ENCODE results near the gene STK11.
A peak's percentile ranks its signal among the peaks of the same experiment; 100 is the strongest.

STK11 gene

DNA sequence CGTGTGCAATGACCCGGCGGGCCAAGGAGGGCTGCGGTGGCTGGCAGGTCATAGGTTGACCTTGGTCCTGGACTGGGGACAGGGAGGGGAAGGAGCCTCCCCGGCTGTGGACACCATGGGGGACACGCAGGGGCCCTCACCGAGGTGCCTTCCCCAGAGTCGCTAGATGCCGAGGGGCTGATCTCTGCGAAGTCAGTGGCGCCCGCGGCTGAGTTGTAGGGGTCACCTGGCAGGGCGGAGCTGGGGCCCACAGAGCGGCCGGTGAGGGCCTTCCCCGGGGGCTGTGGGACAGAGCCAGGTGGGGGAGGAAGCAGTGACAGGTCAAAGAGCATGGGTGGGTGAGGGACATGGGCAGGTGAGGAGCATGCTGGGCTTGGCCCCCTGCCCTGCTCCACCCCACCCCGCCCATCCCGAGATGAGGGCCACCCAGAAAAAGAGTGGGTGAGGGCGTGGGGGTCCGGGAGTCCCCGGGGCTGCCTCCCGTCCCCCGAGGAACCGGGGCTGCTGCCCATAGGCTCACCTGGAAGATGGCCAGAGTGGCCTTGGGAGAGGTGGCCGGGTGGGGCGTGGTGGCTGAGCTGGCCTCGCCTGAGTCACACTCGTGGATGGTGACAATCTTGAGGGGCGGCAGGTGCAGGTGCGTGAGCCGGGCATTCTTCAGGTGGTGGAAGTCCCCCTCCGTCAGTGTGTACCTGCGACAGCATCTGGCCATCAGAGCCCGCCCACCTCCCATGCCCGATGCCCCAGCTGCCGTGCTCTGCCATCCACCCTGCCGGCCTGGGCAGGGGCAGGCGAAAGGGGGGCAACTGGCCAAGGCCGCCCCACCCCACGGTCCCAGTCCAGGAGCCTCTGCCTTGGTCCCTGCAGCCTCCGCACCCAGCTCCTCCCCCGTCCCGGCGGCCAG lies 28.7 kb downstream of the STK11 start:
- no peaks in the 10 kb centered on the region for H3K79me2 ChIP-seq (ENCODE audit: low read length)

DNA sequence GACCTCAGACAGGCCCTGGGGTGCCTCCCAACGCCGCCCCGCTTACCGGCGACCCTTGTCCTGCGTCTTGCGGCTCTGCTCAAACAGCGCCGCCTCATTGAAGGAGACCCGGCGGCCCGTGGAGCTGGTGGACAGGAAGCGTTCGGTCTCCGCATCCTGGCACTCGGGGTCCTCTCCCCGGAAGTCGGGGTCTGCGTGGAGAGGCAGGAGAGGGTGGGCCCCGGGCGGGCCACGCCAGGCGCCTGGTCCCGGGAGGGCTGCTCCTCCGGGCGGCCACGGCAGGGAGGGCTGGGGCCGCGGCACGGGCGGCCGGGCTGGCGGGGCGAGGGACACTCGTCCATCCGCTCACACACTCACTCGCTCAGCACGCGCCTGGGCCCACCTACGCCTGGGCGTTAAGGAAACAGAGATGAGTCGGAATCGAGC lies 29.4 kb downstream of the STK11 start:
- TF ChIP-seq EZH2phosphoT487 (IDR thresholded peaks at IDR 0.05; ENCODE audit: low read depth) (no peak), CTCF (IDR thresholded peaks at IDR 0.05; ENCODE audit: low read depth, low read length) (no peak)
- no peaks in the 10 kb centered on the region for H4K20me1 ChIP-seq (ENCODE audit: insufficient read depth, low read length)
- H3K4me1 ChIP-seq (ENCODE audit: low read length): peaks cover 34% of the 10 kb centered on the region
- H3K9me3 ChIP-seq (ENCODE audit: insufficient read depth, low read length): no peaks in the 10 kb centered on the region
- no peak overlapping the region for H3K27ac ChIP-seq (ENCODE audit: low read length)
- H3K79me2 ChIP-seq (ENCODE audit: low read length): no peaks in the 10 kb centered on the region
- no peak overlapping the region for H3K9ac ChIP-seq (ENCODE audit: low read length)
- H3K36me3 ChIP-seq (replicated peaks; ENCODE audit: low read depth, low read length): no peaks in the 10 kb centered on the region
- H3K27me3 ChIP-seq (ENCODE audit: low read depth, low read length): no peaks in the 10 kb centered on the region
- no peak overlapping the region for H3K4me2 ChIP-seq (ENCODE audit: low read length)
- no peak overlapping the region for H2AFZ ChIP-seq (ENCODE audit: low read depth, low read length)
- no peak overlapping the region for H3K4me3 ChIP-seq (ENCODE audit: low read length)

More for the DNA sequence above, 28.7 kb downstream of the STK11 start:
- H3K4me1 ChIP-seq (ENCODE audit: low read length): peaks cover 28% of the 10 kb centered on the region
- no peak for TF ChIP-seq EZH2phosphoT487 (IDR thresholded peaks at IDR 0.05; ENCODE audit: low read depth)
- no peak for TF ChIP-seq CTCF (IDR thresholded peaks at IDR 0.05; ENCODE audit: low read depth, low read length)
- no peaks in the 10 kb centered on the region for H4K20me1 ChIP-seq (ENCODE audit: insufficient read depth, low read length)
- no peak overlapping the region for H2AFZ ChIP-seq (ENCODE audit: low read depth, low read length)
- H3K9ac ChIP-seq (ENCODE audit: low read length): no peak overlapping the region
- no peaks in the 10 kb centered on the region for H3K36me3 ChIP-seq (replicated peaks; ENCODE audit: low read depth, low read length)
- no peak overlapping the region for H3K4me3 ChIP-seq (ENCODE audit: low read length)
- no peak overlapping the region for H3K27ac ChIP-seq (ENCODE audit: low read length)
- H3K9me3 ChIP-seq (ENCODE audit: insufficient read depth, low read length): no peaks in the 10 kb centered on the region
- no peaks in the 10 kb centered on the region for H3K27me3 ChIP-seq (ENCODE audit: low read depth, low read length)
- no peak overlapping the region for H3K4me2 ChIP-seq (ENCODE audit: low read length)

GRCh38 chr19:1235625-1236538 lies 30.3 kb downstream of the STK11 start:
- no peak overlapping the region for H2AFZ ChIP-seq (ENCODE audit: low read depth, low read length)
- H3K27me3 ChIP-seq (ENCODE audit: low read depth, low read length): no peaks in the 10 kb centered on the region
- H3K9ac ChIP-seq (ENCODE audit: low read length): no peak overlapping the region
- no peaks in the 10 kb centered on the region for H3K79me2 ChIP-seq (ENCODE audit: low read length)
- no peak overlapping the region for H3K4me3 ChIP-seq (ENCODE audit: low read length)
- no peaks in the 10 kb centered on the region for H3K36me3 ChIP-seq (replicated peaks; ENCODE audit: low read depth, low read length)
- TF ChIP-seq CTCF (IDR thresholded peaks at IDR 0.05; ENCODE audit: low read depth, low read length): no peak
- TF ChIP-seq EZH2phosphoT487 (IDR thresholded peaks at IDR 0.05; ENCODE audit: low read depth): no peak
- no peak overlapping the region for H3K27ac ChIP-seq (ENCODE audit: low read length)
- H3K9me3 ChIP-seq (ENCODE audit: insufficient read depth, low read length): no peaks in the 10 kb centered on the region
- no peaks in the 10 kb centered on the region for H4K20me1 ChIP-seq (ENCODE audit: insufficient read depth, low read length)
- H3K4me2 ChIP-seq (ENCODE audit: low read length): no peak overlapping the region
- peaks cover 33% of the 10 kb centered on the region for H3K4me1 ChIP-seq (ENCODE audit: low read length)

DNA sequence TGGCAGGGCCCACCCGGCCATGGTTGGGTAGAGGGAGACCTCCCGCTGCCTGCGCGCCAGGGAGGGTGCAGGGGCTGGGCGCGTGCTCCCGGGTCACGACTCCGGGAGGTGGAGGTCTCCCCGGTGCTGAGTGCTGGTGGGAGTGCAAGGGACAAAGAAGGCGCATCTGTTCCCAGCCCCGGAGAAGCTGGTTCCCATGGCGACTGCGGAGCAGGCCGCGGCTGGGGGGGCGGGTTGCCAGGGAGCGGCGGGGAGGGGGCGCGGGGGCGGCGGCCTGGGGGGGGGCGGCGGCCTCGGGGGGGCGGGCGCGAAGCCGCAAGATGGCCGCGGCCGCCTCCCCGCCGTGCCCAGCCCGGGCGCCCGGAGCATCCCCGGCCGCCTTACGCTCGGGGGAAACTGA lies 31.0 kb downstream of the STK11 start:
- no peak overlapping the region for H3K9ac ChIP-seq (ENCODE audit: low read length)
- H3K36me3 ChIP-seq (replicated peaks; ENCODE audit: low read depth, low read length): no peaks in the 10 kb centered on the region
- no peaks in the 10 kb centered on the region for H3K27me3 ChIP-seq (ENCODE audit: low read depth, low read length)
- peak overlapping the region; percentile 87; the same call in 1 of the 2 replicates for H3K4me2 ChIP-seq (ENCODE audit: low read length)
- no peaks in the 10 kb centered on the region for H3K79me2 ChIP-seq (ENCODE audit: low read length)
- peaks cover 30% of the 10 kb centered on the region for H3K4me1 ChIP-seq (ENCODE audit: low read length)
- TF ChIP-seq CTCF (IDR thresholded peaks at IDR 0.05; ENCODE audit: low read depth, low read length) (no peak), EZH2phosphoT487 (IDR thresholded peaks at IDR 0.05; ENCODE audit: low read depth) (no peak)
- H3K4me3 ChIP-seq (ENCODE audit: low read length): no peak overlapping the region
- no peak overlapping the region for H2AFZ ChIP-seq (ENCODE audit: low read depth, low read length)
- H3K27ac ChIP-seq (ENCODE audit: low read length): no peak overlapping the region
- no peaks in the 10 kb centered on the region for H3K9me3 ChIP-seq (ENCODE audit: insufficient read depth, low read length)
- H4K20me1 ChIP-seq (ENCODE audit: insufficient read depth, low read length): no peaks in the 10 kb centered on the region
